NCI-H1417 treated with DMSO at 0.1 percent for 48 hours (cell line): Measurements from ENCODE around the gene TMPRSS3.

Experiments used
- DNase-seq: peaks from one replicate; lab custom pipeline; 2025; lab: John Stamatoyannopoulos, UW

The TMPRSS3 gene

DNA sequence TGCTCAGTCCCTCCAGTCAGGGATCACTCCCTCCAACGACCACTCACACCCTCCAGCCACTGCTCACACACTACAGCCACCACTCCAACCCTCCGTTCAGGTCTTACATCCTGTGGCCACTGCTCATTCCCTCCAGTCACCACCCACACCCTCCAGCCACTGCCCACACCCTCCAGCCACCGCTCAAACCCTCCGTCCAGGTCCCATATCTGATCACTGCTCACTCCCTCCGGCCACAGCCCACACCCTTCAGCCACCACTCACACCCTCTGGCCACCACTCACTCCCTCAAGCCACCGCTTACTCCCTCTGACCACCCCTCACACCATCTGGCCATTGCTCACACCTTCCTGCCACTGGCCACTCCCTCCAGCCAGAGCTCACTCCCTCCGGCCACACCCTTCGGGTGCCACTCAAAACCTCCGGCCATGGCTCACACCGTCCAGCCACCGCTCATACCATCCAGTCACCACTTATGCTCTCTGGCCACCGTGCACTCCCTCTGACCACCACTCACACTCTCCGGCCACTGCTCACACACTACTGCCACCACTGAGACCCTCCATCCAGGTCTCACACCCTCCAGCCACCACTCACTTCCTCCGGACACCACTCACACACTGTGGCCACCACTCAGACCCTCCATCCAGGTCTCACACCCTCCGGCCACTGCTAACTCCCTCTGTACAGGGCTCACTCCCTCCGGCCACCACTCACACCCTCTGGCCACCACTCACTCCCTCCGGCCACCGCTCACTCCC lies 24.8 kb downstream of the TMPRSS3 start:
- no peak for DNase-seq

DNA sequence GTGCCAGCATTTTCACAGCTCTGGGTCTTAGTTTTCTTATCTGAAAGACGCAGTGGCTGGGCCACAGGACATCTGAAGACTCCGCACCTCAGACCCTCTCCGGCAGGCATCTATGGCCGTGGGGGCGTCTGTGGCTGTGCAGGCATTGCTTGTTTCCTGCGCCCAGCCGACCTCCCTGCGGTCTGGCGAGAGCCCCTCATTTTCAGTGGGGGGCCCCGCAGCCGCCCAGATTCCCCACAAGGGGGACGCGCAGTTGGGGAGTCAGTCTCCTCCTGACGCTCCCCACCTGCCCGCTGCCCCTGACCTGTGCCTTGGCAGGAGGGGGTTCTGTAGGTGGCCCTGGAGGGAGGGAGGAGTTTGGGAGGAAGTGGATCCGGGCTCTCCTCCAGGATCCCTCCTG lies 26.0 kb downstream of the TMPRSS3 start:
- no peak for DNase-seq

DNA sequence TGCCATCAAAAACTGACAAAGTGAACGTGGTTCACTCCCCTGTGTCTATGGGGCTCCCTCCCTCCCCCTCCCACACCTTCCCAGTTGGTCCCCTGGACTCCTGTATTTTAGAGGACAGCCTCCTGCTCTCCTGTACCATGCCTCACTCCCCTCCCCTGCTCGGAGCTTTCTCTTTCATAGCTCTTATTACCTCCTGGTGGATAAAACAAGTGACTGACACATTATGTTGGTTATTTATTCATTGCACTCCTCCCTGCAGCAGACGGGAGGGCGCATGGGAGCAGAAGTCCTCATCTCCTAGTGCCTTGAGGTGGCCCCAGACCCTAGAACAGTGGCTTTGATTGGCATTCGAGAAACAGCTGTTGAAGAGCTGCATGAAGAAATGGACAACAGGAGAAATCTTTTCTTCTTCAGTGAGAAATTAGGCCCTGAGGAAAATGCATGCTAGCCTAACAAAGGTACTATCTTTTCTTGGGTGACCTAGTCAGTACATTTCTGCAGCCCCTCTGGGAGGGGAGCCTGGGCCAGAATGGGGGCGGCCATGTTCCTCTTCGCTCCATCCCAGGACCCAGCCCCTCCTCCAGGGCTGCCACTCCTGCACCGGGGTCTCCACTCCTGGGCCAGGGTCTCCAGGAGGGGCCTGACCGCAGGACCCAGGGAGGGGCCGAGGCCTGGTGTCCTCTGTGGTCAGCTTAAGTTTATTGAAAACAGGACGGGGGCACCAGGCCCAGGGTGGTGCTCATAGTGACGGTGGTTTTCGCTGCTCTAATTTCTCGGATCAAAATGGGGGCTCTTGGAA lies 28.3 kb downstream of the TMPRSS3 start:
- no peak for DNase-seq

DNA sequence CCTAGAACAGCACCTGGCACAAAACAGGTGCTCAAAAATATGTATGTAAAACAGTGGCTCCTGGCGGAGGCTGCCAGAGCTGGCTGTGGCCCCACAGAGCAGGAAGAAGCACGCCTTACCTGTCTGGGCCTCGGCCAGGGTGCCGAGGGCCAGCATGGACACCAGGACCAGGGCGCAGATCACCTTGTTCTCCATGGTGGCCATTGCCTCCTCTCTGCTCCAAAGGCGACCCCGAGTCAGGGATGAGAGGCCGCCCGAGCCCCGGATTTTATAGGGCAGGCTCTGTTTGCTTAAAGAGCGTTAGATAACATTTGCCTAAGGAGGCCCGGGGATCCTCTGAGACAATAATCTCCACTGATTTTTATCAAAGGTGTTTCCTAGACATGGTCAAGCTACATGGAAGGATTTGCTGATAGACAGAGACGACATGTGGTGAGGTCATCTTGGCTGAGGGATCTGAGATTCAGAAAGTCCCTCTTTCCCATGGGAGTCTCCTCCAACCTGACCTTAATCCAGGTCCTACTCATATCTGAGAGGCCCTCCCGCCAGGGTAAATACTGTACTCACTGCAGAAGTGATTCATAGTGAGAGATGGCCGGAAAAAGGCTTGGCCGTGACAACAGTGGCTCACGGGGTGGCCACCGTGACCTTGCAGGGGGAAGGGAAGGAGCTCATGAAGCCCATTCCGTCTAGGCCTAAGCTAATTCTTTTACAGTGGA lies 29.4 kb downstream of the TMPRSS3 start, which contains the start of gene TFF1:
Gene TFF1 (minus strand): TSS at position 244 of the 719 bp plus-strand sequence. CDS start 40 bp downstream, at position 204.
- DNase-seq: no peak

DNA sequence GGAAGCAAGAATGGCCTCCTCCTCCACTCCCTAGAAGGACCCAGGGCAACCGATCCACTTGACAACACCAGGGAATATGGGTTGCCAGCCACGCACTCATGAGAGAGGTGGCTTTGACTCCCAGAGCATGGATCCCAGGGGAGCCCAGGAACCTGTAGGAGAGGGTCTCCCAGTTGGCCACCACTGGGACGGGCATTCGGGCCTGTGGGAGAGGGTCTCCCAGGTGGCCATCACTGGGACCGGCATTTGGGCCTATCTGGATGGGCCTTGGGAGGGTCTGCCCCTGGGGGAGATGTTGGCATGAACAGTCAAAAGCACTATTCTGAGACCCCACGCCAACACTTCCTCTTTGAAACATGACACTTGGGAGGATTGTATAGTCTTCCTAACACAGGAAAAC lies 30.1 kb downstream of the TMPRSS3 start:
- DNase-seq: no peak

DNA sequence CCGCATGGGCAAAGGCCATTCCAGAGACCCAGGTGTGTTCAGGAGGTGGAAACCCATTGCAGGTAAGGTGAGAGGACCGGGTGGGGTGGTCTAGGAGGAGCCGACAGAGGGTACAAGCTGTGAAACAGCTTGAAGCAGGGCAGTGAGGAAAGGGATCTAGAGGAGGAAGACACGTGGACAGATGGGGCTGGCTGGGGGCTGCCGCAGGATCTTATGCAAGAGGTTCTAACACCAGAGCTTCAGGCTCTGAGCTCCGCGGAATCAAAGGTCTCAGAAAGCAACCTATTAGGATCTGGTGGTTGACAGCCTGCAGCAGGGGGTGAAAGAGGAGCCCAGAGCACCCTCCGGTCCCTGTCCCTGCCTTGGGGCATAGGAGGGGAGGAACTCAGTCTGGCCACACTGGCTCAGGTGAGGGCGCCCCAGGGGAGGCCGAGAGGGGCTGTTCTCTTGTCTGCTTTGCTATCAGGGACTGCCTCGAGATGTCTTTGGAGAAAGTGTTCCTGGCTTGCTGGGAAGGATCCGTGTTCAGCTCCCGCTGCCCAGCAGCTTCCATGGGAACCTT lies 31.5 kb downstream of the TMPRSS3 start:
- DNase-seq: no peak

DNA sequence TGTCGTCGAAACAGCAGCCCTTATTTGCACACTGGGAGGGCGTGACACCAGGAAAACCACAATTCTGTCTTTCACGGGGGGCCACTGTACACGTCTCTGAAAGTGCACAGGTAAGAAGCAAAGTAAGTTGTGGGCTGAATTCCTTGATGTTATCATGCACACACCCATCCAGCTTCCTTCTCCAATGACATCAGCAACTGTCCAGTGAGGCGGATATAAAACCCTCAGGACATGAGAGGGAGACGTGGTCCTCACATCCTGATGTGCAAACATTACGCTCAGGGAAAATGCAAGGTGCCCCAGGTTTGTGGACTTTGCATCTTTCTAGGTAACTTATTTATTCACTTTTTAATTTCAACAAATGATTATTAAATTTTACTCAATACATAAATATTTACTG lies 32.5 kb downstream of the TMPRSS3 start:
- no peak for DNase-seq

DNA sequence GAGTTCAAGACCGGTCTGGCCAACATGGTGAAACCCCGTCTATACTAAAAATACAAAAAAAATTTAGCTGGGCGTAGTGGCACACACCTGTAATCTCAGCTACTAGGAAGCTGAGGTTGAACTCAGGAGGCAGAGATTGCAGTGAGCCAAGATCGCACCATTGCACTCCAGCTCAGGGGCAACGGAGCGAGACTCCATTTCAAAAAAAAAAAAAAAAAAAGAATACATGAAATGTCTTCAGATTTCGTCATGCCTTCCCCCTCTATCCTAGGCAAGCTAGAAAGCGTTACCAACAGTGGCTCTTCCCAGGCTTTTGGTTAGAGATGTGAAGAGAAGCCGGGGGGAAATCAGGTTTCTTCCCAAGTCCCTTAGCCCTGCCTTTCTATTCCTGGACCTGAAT lies 33.2 kb downstream of the TMPRSS3 start:
- DNase-seq: no peak

DNA sequence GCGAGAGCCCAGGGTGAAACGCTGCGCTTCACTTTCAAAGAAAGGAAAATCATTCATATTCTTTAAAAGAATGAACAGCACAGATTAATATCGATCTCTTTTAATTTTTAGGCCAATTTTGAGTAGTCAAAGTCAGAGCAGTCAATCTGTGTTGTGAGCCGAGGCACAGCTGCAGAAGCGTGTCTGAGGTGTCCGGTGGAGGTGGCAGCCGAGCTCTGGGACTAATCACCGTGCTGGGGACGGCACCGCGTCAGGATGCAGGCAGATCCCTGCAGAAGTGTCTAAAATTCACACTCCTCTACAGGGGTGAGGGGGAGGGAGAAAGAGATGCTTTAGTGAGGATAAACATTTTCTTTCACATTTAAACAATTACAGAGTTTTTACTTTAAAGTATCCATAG lies 33.7 kb downstream of the TMPRSS3 start:
- DNase-seq: no peak

DNA sequence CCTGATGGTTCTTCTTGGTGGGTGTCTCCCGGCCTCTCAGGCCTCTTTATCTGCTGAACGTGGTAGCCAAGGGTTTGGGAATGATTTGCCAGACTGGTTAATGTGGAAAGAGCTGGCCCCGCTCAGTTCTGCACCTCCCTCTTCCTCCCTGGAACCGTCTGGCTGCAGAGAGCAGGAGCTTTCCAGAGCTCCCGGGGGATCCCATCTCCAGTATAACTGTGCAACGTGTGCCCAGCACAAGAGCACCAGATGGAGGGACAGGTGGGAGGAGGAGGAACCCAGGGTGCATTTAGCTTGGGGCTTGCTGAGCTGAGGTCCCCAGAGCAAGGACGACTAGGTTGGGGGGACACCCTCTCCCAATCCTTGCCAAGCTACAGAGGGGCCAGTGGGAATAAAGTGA lies 34.6 kb downstream of the TMPRSS3 start:
- DNase-seq: no peak

DNA sequence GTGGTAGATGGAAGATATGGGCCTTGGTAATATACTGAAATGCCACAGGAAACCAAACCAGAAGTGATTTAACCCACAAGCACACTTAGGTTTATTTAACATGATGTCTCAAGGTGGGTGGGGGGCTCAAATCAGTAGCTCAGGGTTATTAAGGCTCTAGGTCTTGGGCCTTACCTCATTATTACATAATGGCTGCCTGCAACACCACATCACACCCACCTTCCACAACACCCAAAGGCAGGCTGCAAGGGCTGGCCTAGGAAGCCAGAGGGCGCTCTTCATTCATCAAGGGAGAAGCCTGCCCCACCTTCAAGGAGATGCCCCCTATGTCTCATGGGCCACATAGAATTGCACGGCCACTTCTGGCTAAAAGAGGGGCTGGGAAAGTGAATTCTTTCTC lies 35.5 kb downstream of the TMPRSS3 start:
- no peak for DNase-seq

DNA sequence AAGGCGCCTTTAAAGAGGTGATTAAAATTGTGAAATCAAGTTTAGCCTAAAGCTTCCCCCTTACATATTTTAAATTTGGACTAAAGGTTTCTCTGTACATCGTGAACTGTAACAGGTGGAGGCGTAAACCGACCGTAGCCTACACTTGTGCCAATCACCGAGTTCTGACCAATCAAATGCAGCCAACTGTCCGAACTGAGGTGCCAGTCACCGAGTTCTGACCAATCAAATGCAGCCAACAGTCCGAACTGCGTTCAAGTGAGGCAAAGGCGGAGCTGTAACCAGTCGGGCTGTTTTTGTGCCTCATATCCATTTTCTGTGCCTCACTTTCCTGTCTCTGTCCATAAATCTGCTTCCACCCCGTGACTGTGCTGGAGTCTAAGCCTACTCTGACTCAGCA lies 36.9 kb downstream of the TMPRSS3 start:
- DNase-seq: no peak

DNA sequence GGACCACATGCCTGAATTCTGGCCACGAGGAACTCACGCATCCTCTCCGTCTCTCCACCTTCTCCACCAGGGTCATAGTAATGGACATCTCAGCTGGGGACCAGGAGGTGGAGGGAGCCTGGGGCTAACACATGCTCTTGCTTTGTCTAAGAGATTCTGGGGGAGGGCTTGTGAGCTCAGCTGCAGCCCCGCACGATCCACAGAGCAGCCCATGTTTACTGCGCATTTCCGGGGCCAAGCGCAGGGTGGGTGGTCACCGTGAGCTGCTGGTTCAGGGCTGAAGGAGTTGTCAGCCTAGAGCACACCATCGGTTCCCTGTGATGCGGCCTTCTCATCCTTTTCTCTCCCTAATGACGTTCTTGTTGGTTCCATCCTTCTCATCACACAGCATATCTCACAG lies 37.6 kb downstream of the TMPRSS3 start:
- no peak for DNase-seq

DNA sequence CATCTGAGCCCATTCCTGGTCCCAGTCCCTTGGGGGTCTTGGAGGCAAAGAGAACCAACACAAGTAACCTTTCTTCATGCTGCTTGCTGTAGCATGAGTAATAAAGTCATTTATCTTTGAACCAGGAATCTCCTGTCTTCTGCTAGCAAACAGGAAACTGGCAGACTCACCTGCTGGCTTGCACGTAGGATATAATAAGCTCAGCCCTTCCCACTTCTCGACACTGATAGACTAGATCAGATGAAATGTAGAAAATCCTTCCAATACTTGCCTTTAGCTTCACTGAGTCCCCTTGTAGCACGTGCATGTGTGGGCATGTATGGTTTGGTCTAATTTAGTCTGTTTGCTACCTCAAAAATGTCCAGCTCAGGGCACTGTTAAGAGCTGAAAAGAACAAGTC lies 38.5 kb downstream of the TMPRSS3 start:
- DNase-seq: no peak

DNA sequence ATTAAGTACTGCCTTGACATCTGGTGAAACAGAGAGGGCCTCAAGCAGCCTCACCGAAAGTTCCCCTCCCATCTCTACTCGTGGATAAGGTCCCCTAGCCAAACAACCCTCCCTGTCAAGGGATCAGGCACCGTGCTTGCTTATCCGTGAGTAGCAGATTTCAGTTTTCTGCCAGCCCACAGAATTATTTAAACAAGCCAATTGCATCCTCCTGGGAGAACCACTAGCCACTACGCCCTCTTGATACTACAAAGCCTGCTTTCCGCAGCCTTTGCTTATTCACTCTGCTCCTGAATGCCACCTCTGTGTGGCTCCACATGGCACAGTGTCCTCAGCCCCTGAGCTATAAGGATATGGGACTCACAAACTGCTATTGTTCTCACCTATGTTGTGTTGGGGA lies 39.2 kb downstream of the TMPRSS3 start:
- no peak for DNase-seq

DNA sequence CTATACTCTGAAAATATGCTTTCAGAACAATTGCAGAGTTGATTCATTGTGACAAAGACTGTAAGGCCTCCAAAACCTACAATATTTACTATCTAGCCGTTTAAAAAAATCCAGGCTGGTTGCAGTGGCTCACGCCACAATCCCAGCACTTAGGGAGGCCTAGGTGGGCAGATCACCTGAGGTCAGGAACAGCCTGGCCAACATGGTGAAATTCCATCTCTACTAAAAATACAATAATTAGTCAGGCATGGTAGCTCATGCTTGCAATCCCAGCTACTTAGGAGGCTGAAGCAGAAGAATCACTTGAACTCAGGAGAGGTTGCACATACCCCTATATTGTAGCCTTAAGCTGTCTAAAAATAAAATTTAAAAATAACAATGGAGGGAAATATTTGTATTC lies 39.8 kb downstream of the TMPRSS3 start:
- no peak for DNase-seq

DNA sequence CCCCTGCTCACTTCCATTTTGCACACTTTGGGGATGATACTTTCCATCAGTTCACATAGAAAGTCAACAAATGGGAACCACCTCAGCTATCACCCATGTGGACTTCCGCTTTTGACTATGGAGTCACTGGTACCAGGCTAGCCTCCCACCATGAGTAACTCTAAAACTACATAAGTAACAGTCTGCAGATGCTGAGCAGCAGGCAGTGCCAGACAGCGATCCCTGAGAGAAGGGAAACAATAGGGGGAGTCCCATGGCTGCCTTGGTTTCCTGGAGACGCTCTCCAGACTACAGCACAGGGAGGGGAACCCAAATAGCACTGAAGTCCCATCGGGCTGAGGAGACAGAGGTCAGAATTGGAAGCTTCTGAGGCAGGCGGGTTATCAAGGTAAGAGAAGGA lies 42.2 kb downstream of the TMPRSS3 start:
- no peak for DNase-seq

DNA sequence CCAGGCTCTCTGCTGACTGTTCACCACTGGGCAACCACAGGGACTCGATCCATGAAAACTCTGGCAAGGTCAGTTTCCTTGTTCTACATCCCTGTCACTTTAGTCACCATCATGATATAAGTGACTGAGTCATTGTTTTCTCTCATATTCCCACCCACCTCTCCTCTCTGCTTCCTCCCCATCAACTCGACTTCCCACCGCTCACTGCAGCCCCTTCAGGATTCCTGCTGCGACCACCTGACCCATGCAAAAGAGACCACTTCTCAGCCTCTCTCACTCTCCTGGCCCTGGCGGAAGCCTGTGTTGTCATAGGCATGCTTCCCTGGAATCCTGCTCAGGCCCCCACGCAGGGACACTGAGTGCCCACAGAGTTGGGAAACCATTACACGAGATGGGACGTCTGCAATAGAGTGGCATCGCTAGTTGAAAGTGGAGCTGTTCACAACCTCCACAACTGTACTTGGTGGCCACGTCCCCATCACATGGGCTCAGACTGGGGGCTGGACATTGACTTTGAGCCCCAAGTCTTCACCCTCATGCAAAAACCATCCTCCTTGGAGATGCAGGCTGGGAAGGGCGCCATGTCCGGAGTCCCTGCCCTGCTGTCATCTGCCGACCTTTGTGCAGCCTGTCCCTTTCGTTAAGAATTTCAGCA lies 43.3 kb downstream of the TMPRSS3 start:
- DNase-seq: no peak

DNA sequence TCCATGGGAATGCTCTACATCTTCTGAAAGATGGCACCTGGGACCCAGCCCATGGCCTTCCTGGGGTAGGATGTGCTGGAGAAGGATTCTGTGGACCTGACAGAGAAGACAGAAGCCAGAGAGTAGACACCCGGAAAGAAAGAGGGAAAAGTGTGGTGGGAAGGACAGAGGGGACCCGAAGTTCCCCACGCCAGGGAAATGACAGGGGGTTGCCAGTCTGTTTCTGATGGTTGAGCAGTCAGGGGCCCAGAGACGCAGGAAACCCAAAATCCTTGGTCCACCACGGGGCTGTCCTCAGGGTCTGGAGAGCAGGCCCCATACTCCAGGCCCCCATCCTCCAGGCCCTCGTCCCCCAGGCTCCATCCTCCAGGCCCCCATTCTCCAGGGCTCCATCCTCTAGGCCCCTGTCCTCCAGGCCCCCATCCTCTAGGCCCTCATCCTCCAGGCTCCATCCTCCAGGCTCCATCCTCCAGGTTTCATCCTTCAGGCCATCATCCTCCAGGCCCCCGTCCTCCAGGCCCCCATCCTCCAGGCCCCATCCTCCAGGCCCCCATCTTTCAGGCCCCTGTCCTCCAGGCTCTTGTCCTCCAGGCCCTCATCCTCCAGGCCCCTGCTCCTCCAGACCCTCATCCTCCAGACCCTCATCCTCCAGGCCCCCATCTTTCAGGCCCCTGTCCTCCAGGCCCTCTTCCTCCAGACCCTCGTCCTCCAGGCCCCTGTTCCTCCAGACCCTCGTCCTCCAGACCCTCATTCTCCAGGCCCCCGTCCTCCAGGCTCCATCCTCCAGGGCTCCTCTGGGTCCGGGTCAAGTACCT lies 44.0 kb downstream of the TMPRSS3 start:
- DNase-seq: no peak

DNA sequence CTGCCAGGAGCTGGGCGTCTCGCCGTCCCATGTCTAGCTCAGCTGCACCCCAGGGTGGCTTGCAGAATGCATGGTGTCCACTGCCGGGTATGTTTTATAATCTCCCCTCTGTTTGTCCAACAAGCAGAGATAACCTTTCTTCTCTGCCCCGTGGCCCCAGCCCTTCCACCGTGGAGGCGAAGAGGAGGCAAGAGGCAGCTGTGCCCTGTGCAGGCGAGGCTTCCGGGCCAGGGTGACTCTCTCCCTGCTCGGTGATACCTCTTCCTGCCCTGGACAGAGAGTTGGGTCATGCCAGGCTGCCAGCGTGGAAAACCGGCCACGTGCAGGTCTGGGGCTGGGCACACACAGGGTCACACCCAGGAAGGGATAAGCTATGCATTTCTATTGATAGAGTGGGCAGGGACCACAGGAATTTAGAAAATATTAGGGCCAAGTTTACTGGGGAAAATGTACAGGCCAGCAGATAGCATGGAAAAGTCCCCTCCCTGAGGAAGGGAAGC lies 44.9 kb downstream of the TMPRSS3 start, which contains the start of gene TFF2:
Gene TFF2 (minus strand): TSS at position 68 of the 500 bp plus-strand sequence. CDS start 37 bp downstream, at position 31.
- no peak for DNase-seq
